Effector CD4-positive, alpha-beta T cell (primary cell): ENCODE measurements around the gene HS3ST3B1.

Source experiments
- DNase-seq: peaks from one replicate; pipeline ENCODE4 v3.0.0-alpha.2; 2020
- total RNA-seq: gene quantifications from one replicate; lab custom pipeline; 2026; lab: John Stamatoyannopoulos, UW

The HS3ST3B1 gene
- total RNA-seq = 84.2 reads per million, percentile 79 among the genes with 10 or more reads in this experiment

- DNase-seq = peak; percentile 99
Measured at GRCh38 chr17:14300575-14301278, at the start of gene HS3ST3B1. HS3ST3B1 (plus strand) TSS chr17:14301081; CDS start chr17:14301519, 438 bp downstream.

- DNase-seq = no peak
Measured at GRCh38 chr17:14261406-14261805, 39.5 kb upstream of the HS3ST3B1 start.

GRCh38 chr17:14268264-14268663, 32.6 kb upstream of the HS3ST3B1 start:
- no peak for DNase-seq

GRCh38 chr17:14269473-14269872, 31.4 kb upstream of the HS3ST3B1 start:
- DNase-seq = no peak

- no peak for DNase-seq
Measured at GRCh38 chr17:14270508-14270907, 30.4 kb upstream of the HS3ST3B1 start.

GRCh38 chr17:14276535-14277250, 24.2 kb upstream of the HS3ST3B1 start:
- no peak for DNase-seq

- DNase-seq = no peak
Measured at GRCh38 chr17:14281530-14281929, 19.4 kb upstream of the HS3ST3B1 start.

- no peak for DNase-seq
Measured at GRCh38 chr17:14282726-14283125, 18.2 kb upstream of the HS3ST3B1 start.

- no peak for DNase-seq
Measured at GRCh38 chr17:14289162-14289561, 11.7 kb upstream of the HS3ST3B1 start.

- DNase-seq = no peak
Measured at GRCh38 chr17:14294876-14295275, 6.0 kb upstream of the HS3ST3B1 start.

GRCh38 chr17:14295676-14296075, 5.2 kb upstream of the HS3ST3B1 start:
- DNase-seq = no peak

GRCh38 chr17:14296166-14296910, 4.5 kb upstream of the HS3ST3B1 start:
- no peak for DNase-seq

GRCh38 chr17:14297161-14297851, 3.6 kb upstream of the HS3ST3B1 start:
- no peak for DNase-seq

GRCh38 chr17:14298221-14298946, 2.5 kb upstream of the HS3ST3B1 start:
- DNase-seq = no peak

- DNase-seq = no peak
Measured at GRCh38 chr17:14298947-14299279, 2.0 kb upstream of the HS3ST3B1 start.

- DNase-seq = no peak
Measured at GRCh38 chr17:14299280-14300141, 1.4 kb upstream of the HS3ST3B1 start.

- no peak for DNase-seq
Measured at GRCh38 chr17:14301279-14302090, 604 bp downstream of the HS3ST3B1 start.

- DNase-seq = peak; percentile 38
Measured at GRCh38 chr17:14302091-14302430, 1.2 kb downstream of the HS3ST3B1 start.

GRCh38 chr17:14302431-14303099, 1.7 kb downstream of the HS3ST3B1 start:
- peak; percentile 74 for DNase-seq
